ENCODE results near the gene EFR3B.
"Not testable (repeated sequence)": the region's sequence is repeated elsewhere in the genome, so short reads cannot be mapped to it uniquely, and the experiment has no call there.

The EFR3B gene

GRCh38 chr2:25074826-25075225 is 33.0 kb downstream of the EFR3B start:
- no peak for DNase-seq

GRCh38 chr2:25076749-25077148 is 34.9 kb downstream of the EFR3B start:
- no peak for DNase-seq

- DNase-seq: no peak
Observed at GRCh38 chr2:25077789-25078169, 35.9 kb downstream of the EFR3B start.

GRCh38 chr2:25078170-25079049 is 36.5 kb downstream of the EFR3B start:
- no peak for DNase-seq

- no peak for DNase-seq
Observed at GRCh38 chr2:25079050-25079635, 37.3 kb downstream of the EFR3B start.

- no peak for DNase-seq
Observed at GRCh38 chr2:25081237-25081790, 39.4 kb downstream of the EFR3B start.

GRCh38 chr2:25082002-25082622 is 40.2 kb downstream of the EFR3B start:
- DNase-seq: no peak

GRCh38 chr2:25085761-25086560 is 44.1 kb downstream of the EFR3B start:
- no peak for DNase-seq

- no peak for DNase-seq
Observed at GRCh38 chr2:25088817-25089516, 47.1 kb downstream of the EFR3B start.

GRCh38 chr2:25089605-25090315 is 47.9 kb downstream of the EFR3B start:
- no peak for DNase-seq

- no peak for DNase-seq
Observed at GRCh38 chr2:25090801-25091200, 48.9 kb downstream of the EFR3B start.

- DNase-seq: no peak
Observed at GRCh38 chr2:25091265-25091664, 49.4 kb downstream of the EFR3B start.

- DNase-seq: no peak
Observed at GRCh38 chr2:25098056-25098455, 56.2 kb downstream of the EFR3B start.

GRCh38 chr2:25098670-25099486 is 57.0 kb downstream of the EFR3B start:
- no peak for DNase-seq

GRCh38 chr2:25102352-25102751 is 60.5 kb downstream of the EFR3B start:
- DNase-seq: not testable (repeated sequence)

GRCh38 chr2:25103287-25103871 is 61.5 kb downstream of the EFR3B start:
- DNase-seq: no peak

- no peak for DNase-seq
Observed at GRCh38 chr2:25104736-25105135, 62.9 kb downstream of the EFR3B start.

- no peak for DNase-seq
Observed at GRCh38 chr2:25105336-25106085, 63.6 kb downstream of the EFR3B start.

GRCh38 chr2:25109822-25110221 is 67.9 kb downstream of the EFR3B start:
- DNase-seq: no peak
